Peyer's patch (tissue), 4 donors: Measurements from ENCODE around the gene SGK2. TPM values are rescaled to one million over a fixed set of nuclear protein-coding genes. Genes with fewer than 3 reads are reported as not detected.

Source experiments
- DNase-seq, 3 donors: peaks; one replicate each; pipeline ENCODE4 v3.0.0-alpha.2; 2017 to 2019
- H3K27ac ChIP-seq, 4 donors: fragments of 200-600 bp; sonication (generic); one replicate each; pipeline ENCODE4 v1.5.1; 2016 to 2019
- H3K27me3 ChIP-seq, 2 donors: fragments of 200-600 bp; sonication (generic); one replicate each; pipeline ENCODE4 v1.5.1; 2019
- H3K36me3 ChIP-seq, 3 donors: fragments of 200-600 bp; sonication (generic); one replicate each; pipeline ENCODE4 v1.5.1; 2016 to 2019
- H3K4me1 ChIP-seq, 4 donors: fragments of 200-600 bp; sonication (generic); one replicate each; pipeline ENCODE4 v1.5.1; 2016 to 2019
- H3K4me3 ChIP-seq, 4 donors: fragments of 200-600 bp; sonication (generic); 1 replicate in 3 of 4; 2 replicates in 1 of 4; pipeline ENCODE4 v1.5.1; 2016 to 2019; ENCODE audit warnings: mild to moderate bottlenecking in 1 of 4
- H3K9me3 ChIP-seq, 4 donors: fragments of 200-600 bp; sonication (generic); one replicate each; pipeline ENCODE4 v1.5.1; 2016 to 2019; ENCODE audit warnings: mild to moderate bottlenecking in 1 of 4
- CTCF ChIP-seq, 6 experiments: fragments of 450-650 bp in 4 of 6; fragments of 200-600 bp in 2 of 6; sonication (generic) in 1 of 6; IDR thresholded peaks; one replicate each; pipeline ENCODE4 v1.5.1; 2017 to 2019; ENCODE audit warnings: antibody characterized with exemption in 6 of 6, mild to moderate bottlenecking in 3 of 6, moderate library complexity in 1 of 6
- POLR2A ChIP-seq, 2 donors: fragments of 450-650 bp; IDR thresholded peaks; one replicate each; pipeline ENCODE4 v1.5.1; 2017; ENCODE audit warnings: antibody characterized with exemption in 2 of 2, mild to moderate bottlenecking in 2 of 2, moderate library complexity in 2 of 2
- total RNA-seq, 4 donors: library from RNA; depleted of rRNA; stranded (reverse); fragments of >200 nt; gene quantifications; one replicate each; pipeline ENCODE4 v1.1.0, GENCODE V29; 2016

Gene SGK2
- total RNA-seq, 4 donors from 2014 or later: 64.4 to 160 (median 115) TPM

GRCh38 chr20:43564993-43565757 lies 6.3 kb downstream of the SGK2 start:
- TF ChIP-seq POLR2A (IDR thresholded peaks at IDR 0.05): no peak
- no peak for TF ChIP-seq CTCF (IDR thresholded peaks at IDR 0.05)
- H3K9me3 ChIP-seq: no peaks in the 10 kb centered on the region

GRCh38 chr20:43565758-43566104 lies 6.9 kb downstream of the SGK2 start:
- no peaks in the 10 kb centered on the region for H3K9me3 ChIP-seq
- no peaks in the 10 kb centered on the region for H3K27me3 ChIP-seq
- TF ChIP-seq POLR2A (IDR thresholded peaks at IDR 0.05) (no peak), CTCF (IDR thresholded peaks at IDR 0.05) (no peak)
- H3K4me1 ChIP-seq: no peaks in the 10 kb centered on the region
- DNase-seq: no peak
- H3K27ac ChIP-seq: no peak overlapping the region
- H3K36me3 ChIP-seq: peaks cover 0 to 6% (median 0%) of the 10 kb centered on the region in 3 donors
- no peak overlapping the region for H3K4me3 ChIP-seq

More at GRCh38 chr20:43564993-43565757, 6.3 kb downstream of the SGK2 start:
- H3K27me3 ChIP-seq: no peaks in the 10 kb centered on the region
- no peak overlapping the region for H3K27ac ChIP-seq
- H3K4me3 ChIP-seq: no peak overlapping the region
- no peaks in the 10 kb centered on the region for H3K4me1 ChIP-seq
- DNase-seq: no peak
- peaks cover 0 to 6% (median 0%) of the 10 kb centered on the region in 3 donors for H3K36me3 ChIP-seq

- H3K9me3 ChIP-seq: no peaks in the 10 kb centered on the region
- no peak for DNase-seq
- H3K36me3 ChIP-seq: peaks cover 0 to 15% (median 0%) of the 10 kb centered on the region in 3 donors
- no peak overlapping the region for H3K4me3 ChIP-seq
- no peaks in the 10 kb centered on the region for H3K27me3 ChIP-seq
- H3K4me1 ChIP-seq: no peaks in the 10 kb centered on the region
- TF ChIP-seq CTCF (IDR thresholded peaks at IDR 0.05) (no peak), POLR2A (IDR thresholded peaks at IDR 0.05) (no peak)
- no peak overlapping the region for H3K27ac ChIP-seq
These were observed 8.7 kb downstream of the SGK2 start for GRCh38 chr20:43567477-43567876.

GRCh38 chr20:43568706-43569105 lies 9.9 kb downstream of the SGK2 start:
- H3K4me3 ChIP-seq: no peak overlapping the region
- no peaks in the 10 kb centered on the region for H3K4me1 ChIP-seq
- no peaks in the 10 kb centered on the region for H3K9me3 ChIP-seq
- no peaks in the 10 kb centered on the region for H3K27me3 ChIP-seq
- no peak overlapping the region for H3K27ac ChIP-seq
- TF ChIP-seq POLR2A (IDR thresholded peaks at IDR 0.05) (no peak), CTCF (IDR thresholded peaks at IDR 0.05) (no peak)
- no peak for DNase-seq
- H3K36me3 ChIP-seq: peaks cover 0 to 15% (median 0%) of the 10 kb centered on the region in 3 donors

GRCh38 chr20:43569282-43569681 lies 10.5 kb downstream of the SGK2 start:
- Histone ChIP-seq H3K27ac (no peak overlapping the region), H3K27me3 (no peaks in the 10 kb centered on the region), H3K36me3 (peaks cover 0 to 15% (median 0%) of the 10 kb centered on the region in 3 donors), H3K4me3 (no peak overlapping the region), H3K4me1 (no peaks in the 10 kb centered on the region), H3K9me3 (no peaks in the 10 kb centered on the region)
- DNase-seq: no peak
- TF ChIP-seq CTCF (IDR thresholded peaks at IDR 0.05) (no peak), POLR2A (IDR thresholded peaks at IDR 0.05) (no peak)
